ENCODE measurements around the gene HRCT1.
"Not testable (repeated sequence)": the region's sequence is repeated elsewhere in the genome, so short reads cannot be mapped to it uniquely, and the experiment has no call there.

HRCT1 gene

GRCh38 chr9:35934069-35934468 lies 28.1 kb downstream of the HRCT1 start:
- H3K36me3 ChIP-seq (ENCODE audit: control insufficient read depth in 2 of 2, insufficient read depth in 2 of 2, low read length in 2 of 2); H3K4me3 ChIP-seq (ENCODE audit: low read length in 2 of 2); H3K9ac ChIP-seq (ENCODE audit: low read length in 2 of 2); H3K9me3 ChIP-seq (ENCODE audit: control insufficient read depth in 2 of 2, low read length in 2 of 2); H3K4me1 ChIP-seq (ENCODE audit: control insufficient read depth, insufficient read depth, low read length); H3K27me3 ChIP-seq (ENCODE audit: control insufficient read depth in 1 of 2, insufficient read depth in 2 of 2, low read length in 2 of 2); H3K27ac ChIP-seq (ENCODE audit: low read length): not testable (repeated sequence)

DNA sequence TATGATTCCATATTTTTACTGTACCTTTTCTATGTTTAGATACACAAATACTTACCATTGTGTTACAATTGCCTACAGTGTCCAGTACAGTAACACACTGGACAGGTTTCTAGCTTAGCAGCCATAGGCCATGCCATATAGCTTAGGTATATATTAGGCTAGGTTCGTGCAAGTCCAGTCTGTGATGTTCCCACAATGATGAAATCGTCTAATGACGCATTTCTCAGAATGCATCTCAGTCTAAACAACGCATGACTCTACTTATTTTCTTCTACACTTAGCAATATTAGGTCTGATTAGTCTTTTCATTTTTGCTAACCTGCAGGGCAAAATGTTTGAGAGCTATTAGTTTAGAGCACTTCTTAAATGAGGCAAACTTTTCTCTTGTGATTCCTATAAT lies 29.3 kb downstream of the HRCT1 start:
- Histone ChIP-seq H3K27ac (ENCODE audit: low read length) (no peak overlapping the region), H3K4me1 (ENCODE audit: control insufficient read depth, insufficient read depth, low read length) (no peaks in the 10 kb centered on the region), H3K9me3 (ENCODE audit: control insufficient read depth in 2 of 2, low read length in 2 of 2) (no peaks in the 10 kb centered on the region)

GRCh38 chr9:35935755-35936509 lies 29.9 kb downstream of the HRCT1 start:
- no peak overlapping the region for H3K9ac ChIP-seq (ENCODE audit: low read length in 2 of 2)
- no peaks in the 10 kb centered on the region for H3K9me3 ChIP-seq (ENCODE audit: control insufficient read depth in 2 of 2, low read length in 2 of 2)
- H3K27me3 ChIP-seq (ENCODE audit: control insufficient read depth in 1 of 2, insufficient read depth in 2 of 2, low read length in 2 of 2) = no peaks in the 10 kb centered on the region
- no peak overlapping the region for H3K4me3 ChIP-seq (ENCODE audit: low read length in 2 of 2)
- H3K36me3 ChIP-seq (ENCODE audit: control insufficient read depth in 2 of 2, insufficient read depth in 2 of 2, low read length in 2 of 2) = no peaks in the 10 kb centered on the region
- no peaks in the 10 kb centered on the region for H3K4me1 ChIP-seq (ENCODE audit: control insufficient read depth, insufficient read depth, low read length)
- H3K27ac ChIP-seq (ENCODE audit: low read length) = no peak overlapping the region

More for the DNA sequence above, 29.3 kb downstream of the HRCT1 start:
- no peak overlapping the region for H3K9ac ChIP-seq (ENCODE audit: low read length in 2 of 2)
- no peaks in the 10 kb centered on the region for H3K36me3 ChIP-seq (ENCODE audit: control insufficient read depth in 2 of 2, insufficient read depth in 2 of 2, low read length in 2 of 2)
- no peaks in the 10 kb centered on the region for H3K27me3 ChIP-seq (ENCODE audit: control insufficient read depth in 1 of 2, insufficient read depth in 2 of 2, low read length in 2 of 2)
- no peak overlapping the region for H3K4me3 ChIP-seq (ENCODE audit: low read length in 2 of 2)

DNA sequence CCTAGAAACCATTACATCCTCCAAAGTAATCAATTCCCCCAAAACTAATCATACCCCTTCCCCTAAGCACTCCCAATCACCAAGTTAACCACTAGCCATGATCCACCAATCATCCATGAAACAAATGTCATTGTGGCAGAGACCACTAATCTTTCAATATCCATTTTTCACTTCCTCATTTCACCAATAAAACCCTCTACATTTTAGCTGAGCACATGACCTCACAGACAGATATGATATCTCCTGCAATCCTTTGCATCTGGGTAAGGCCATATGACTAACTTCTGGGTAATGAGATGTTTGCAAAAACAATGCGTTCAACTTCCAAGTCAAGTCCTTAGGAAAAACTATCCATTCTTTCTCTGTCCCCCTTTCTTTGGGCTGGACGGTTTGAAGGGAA lies 31.2 kb downstream of the HRCT1 start:
- Histone ChIP-seq H3K36me3 (ENCODE audit: control insufficient read depth in 2 of 2, insufficient read depth in 2 of 2, low read length in 2 of 2) (no peaks in the 10 kb centered on the region), H3K4me3 (ENCODE audit: low read length in 2 of 2) (no peak overlapping the region), H3K4me1 (ENCODE audit: control insufficient read depth, insufficient read depth, low read length) (no peaks in the 10 kb centered on the region), H3K9ac (ENCODE audit: low read length in 2 of 2) (no peak overlapping the region), H3K9me3 (ENCODE audit: control insufficient read depth in 2 of 2, low read length in 2 of 2) (no peaks in the 10 kb centered on the region), H3K27me3 (ENCODE audit: control insufficient read depth in 1 of 2, insufficient read depth in 2 of 2, low read length in 2 of 2) (no peaks in the 10 kb centered on the region), H3K27ac (ENCODE audit: low read length) (no peak overlapping the region)

GRCh38 chr9:35938474-35939356 lies 32.7 kb downstream of the HRCT1 start:
- H3K9ac ChIP-seq (ENCODE audit: low read length in 2 of 2) = no peak overlapping the region
- no peaks in the 10 kb centered on the region for H3K36me3 ChIP-seq (ENCODE audit: control insufficient read depth in 2 of 2, insufficient read depth in 2 of 2, low read length in 2 of 2)
- H3K27ac ChIP-seq (ENCODE audit: low read length) = no peak overlapping the region
- no peaks in the 10 kb centered on the region for H3K27me3 ChIP-seq (ENCODE audit: control insufficient read depth in 1 of 2, insufficient read depth in 2 of 2, low read length in 2 of 2)
- H3K4me3 ChIP-seq (ENCODE audit: low read length in 2 of 2) = no peak overlapping the region
- H3K9me3 ChIP-seq (ENCODE audit: control insufficient read depth in 2 of 2, low read length in 2 of 2) = no peaks in the 10 kb centered on the region
- H3K4me1 ChIP-seq (ENCODE audit: control insufficient read depth, insufficient read depth, low read length) = no peaks in the 10 kb centered on the region

GRCh38 chr9:35939679-35940250 lies 33.8 kb downstream of the HRCT1 start:
- Histone ChIP-seq H3K36me3 (ENCODE audit: control insufficient read depth in 2 of 2, insufficient read depth in 2 of 2, low read length in 2 of 2) (no peaks in the 10 kb centered on the region), H3K27ac (ENCODE audit: low read length) (no peak overlapping the region), H3K27me3 (ENCODE audit: control insufficient read depth in 1 of 2, insufficient read depth in 2 of 2, low read length in 2 of 2) (no peaks in the 10 kb centered on the region), H3K4me3 (ENCODE audit: low read length in 2 of 2) (no peak overlapping the region), H3K9ac (ENCODE audit: low read length in 2 of 2) (no peak overlapping the region), H3K4me1 (ENCODE audit: control insufficient read depth, insufficient read depth, low read length) (no peaks in the 10 kb centered on the region), H3K9me3 (ENCODE audit: control insufficient read depth in 2 of 2, low read length in 2 of 2) (no peaks in the 10 kb centered on the region)

- no peaks in the 10 kb centered on the region for H3K27me3 ChIP-seq (ENCODE audit: control insufficient read depth in 1 of 2, insufficient read depth in 2 of 2, low read length in 2 of 2)
- H3K9me3 ChIP-seq (ENCODE audit: control insufficient read depth in 2 of 2, low read length in 2 of 2) = no peaks in the 10 kb centered on the region
- H3K9ac ChIP-seq (ENCODE audit: low read length in 2 of 2) = no peak overlapping the region
- no peak overlapping the region for H3K4me3 ChIP-seq (ENCODE audit: low read length in 2 of 2)
- no peaks in the 10 kb centered on the region for H3K36me3 ChIP-seq (ENCODE audit: control insufficient read depth in 2 of 2, insufficient read depth in 2 of 2, low read length in 2 of 2)
- H3K27ac ChIP-seq (ENCODE audit: low read length) = no peak overlapping the region
- H3K4me1 ChIP-seq (ENCODE audit: control insufficient read depth, insufficient read depth, low read length) = no peaks in the 10 kb centered on the region
These were observed 34.7 kb downstream of the HRCT1 start for GRCh38 chr9:35940458-35941407.

GRCh38 chr9:35942286-35942685 lies 36.3 kb downstream of the HRCT1 start:
- no peak overlapping the region for H3K4me3 ChIP-seq (ENCODE audit: low read length in 2 of 2)
- H3K4me1 ChIP-seq (ENCODE audit: control insufficient read depth, insufficient read depth, low read length) = no peaks in the 10 kb centered on the region
- H3K27me3 ChIP-seq (ENCODE audit: control insufficient read depth in 1 of 2, insufficient read depth in 2 of 2, low read length in 2 of 2) = no peaks in the 10 kb centered on the region

DNA sequence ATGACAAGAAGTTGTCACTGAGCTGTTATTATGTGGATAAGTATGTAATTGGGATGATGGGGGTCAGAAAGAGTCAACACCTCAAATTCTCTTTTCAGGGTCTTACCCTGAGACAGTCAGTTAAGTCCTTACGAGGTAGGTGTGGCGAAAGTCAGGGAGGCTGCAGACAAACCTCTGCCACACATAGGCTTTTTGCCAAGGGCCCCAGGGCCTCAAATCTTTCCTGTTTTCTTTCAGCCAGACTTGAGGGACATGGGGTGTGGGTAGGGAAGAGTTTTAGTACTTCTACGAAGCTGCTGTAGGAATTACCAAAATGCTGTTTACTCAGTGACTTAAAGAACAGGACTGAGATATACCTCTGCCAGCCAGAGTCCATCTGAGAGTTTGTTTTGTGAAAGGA lies 38.2 kb downstream of the HRCT1 start:
- no peak overlapping the region for H3K27ac ChIP-seq (ENCODE audit: low read length)

More at GRCh38 chr9:35942286-35942685, 36.3 kb downstream of the HRCT1 start:
- Histone ChIP-seq H3K36me3 (ENCODE audit: control insufficient read depth in 2 of 2, insufficient read depth in 2 of 2, low read length in 2 of 2) (no peaks in the 10 kb centered on the region), H3K27ac (ENCODE audit: low read length) (no peak overlapping the region), H3K9me3 (ENCODE audit: control insufficient read depth in 2 of 2, low read length in 2 of 2) (no peaks in the 10 kb centered on the region), H3K9ac (ENCODE audit: low read length in 2 of 2) (no peak overlapping the region)

DNA sequence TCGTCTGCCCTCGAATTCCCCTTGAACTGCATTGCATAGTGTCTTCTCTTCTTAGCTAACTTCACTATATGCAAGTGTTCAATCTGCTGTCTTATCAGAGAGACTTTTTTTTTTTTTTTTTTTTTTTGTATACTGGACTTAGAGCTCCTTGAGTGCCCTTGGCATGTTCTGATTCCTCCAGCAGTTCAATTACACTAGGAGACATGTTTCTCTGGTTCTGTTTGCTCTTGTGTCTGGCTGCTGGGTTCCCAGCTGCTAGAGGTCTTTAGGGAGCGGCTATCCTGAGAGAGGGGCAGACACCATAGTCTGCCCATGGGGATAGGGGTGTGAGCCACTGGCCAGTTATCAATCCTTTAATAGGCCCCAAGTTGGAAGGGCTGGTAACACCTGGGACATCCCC lies 38.8 kb downstream of the HRCT1 start:
- H3K27me3 ChIP-seq (ENCODE audit: control insufficient read depth in 1 of 2, insufficient read depth in 2 of 2, low read length in 2 of 2) = no peaks in the 10 kb centered on the region
- no peak overlapping the region for H3K27ac ChIP-seq (ENCODE audit: low read length)
- peaks cover 4% of the 10 kb centered on the region for H3K4me1 ChIP-seq (ENCODE audit: control insufficient read depth, insufficient read depth, low read length)
- H3K9me3 ChIP-seq (ENCODE audit: control insufficient read depth in 2 of 2, low read length in 2 of 2) = no peaks in the 10 kb centered on the region
- no peak overlapping the region for H3K9ac ChIP-seq (ENCODE audit: low read length in 2 of 2)
- no peaks in the 10 kb centered on the region for H3K36me3 ChIP-seq (ENCODE audit: control insufficient read depth in 2 of 2, insufficient read depth in 2 of 2, low read length in 2 of 2)
- H3K4me3 ChIP-seq (ENCODE audit: low read length in 2 of 2) = no peak overlapping the region

More for the DNA sequence above, 38.2 kb downstream of the HRCT1 start:
- H3K4me1 ChIP-seq (ENCODE audit: control insufficient read depth, insufficient read depth, low read length) = peaks cover 2% of the 10 kb centered on the region
- H3K4me3 ChIP-seq (ENCODE audit: low read length in 2 of 2) = no peak overlapping the region
- H3K9ac ChIP-seq (ENCODE audit: low read length in 2 of 2) = no peak overlapping the region
- no peaks in the 10 kb centered on the region for H3K27me3 ChIP-seq (ENCODE audit: control insufficient read depth in 1 of 2, insufficient read depth in 2 of 2, low read length in 2 of 2)
- H3K36me3 ChIP-seq (ENCODE audit: control insufficient read depth in 2 of 2, insufficient read depth in 2 of 2, low read length in 2 of 2) = no peaks in the 10 kb centered on the region
- H3K9me3 ChIP-seq (ENCODE audit: control insufficient read depth in 2 of 2, low read length in 2 of 2) = no peaks in the 10 kb centered on the region

All from stomach smooth muscle (tissue), 2 donors.